ENCODE results near the gene DLG2.

The DLG2 gene

GRCh38 chr11:83523676-83524075 is 2103.5 kb downstream of the DLG2 start:
- DNase-seq, result no peak

DNA sequence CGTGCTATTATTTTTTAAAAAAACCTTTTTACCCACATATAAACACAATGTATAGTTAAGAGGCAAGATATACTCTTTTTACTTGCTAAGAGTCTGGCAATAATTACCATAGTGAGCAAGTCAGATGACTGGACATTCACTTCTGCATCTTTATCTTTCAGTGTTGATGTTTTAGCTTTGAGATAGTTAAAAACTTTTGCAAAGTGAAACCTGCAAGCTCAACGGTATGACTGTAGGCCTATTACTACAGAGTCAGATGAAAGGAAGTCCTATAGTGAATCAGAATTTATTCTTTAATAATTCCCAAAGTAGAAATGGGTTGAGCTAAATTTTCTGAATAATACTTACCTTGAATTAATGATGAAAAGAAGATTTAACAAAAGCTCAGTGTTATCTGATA is 2104.2 kb downstream of the DLG2 start:
- no peak for DNase-seq

GRCh38 chr11:83521647-83522596 is 2105.2 kb downstream of the DLG2 start:
- no peak for DNase-seq

- DNase-seq, result no peak
These were observed 2106.3 kb downstream of the DLG2 start for GRCh38 chr11:83520849-83521248.

DNA sequence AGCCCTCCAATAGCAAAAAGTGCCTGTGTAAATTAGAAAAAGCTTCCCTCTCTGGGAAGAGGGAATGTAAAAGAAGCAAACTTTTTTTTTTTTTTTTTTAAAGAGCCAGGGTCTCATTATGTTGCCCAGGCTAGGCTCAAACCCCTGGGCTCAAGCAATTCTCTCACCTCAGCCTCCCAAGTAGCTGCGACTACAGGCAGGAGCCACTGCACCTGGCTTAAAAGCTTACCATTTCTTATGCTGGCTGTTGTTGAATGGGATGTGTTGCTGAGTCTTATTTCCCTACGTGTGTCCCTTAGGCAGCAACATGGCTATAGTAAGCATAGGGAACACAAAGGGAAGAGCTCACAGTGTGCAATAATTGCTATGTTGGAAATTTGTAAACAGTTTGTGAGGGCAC is 2115.5 kb downstream of the DLG2 start:
- no peak for DNase-seq

DNA sequence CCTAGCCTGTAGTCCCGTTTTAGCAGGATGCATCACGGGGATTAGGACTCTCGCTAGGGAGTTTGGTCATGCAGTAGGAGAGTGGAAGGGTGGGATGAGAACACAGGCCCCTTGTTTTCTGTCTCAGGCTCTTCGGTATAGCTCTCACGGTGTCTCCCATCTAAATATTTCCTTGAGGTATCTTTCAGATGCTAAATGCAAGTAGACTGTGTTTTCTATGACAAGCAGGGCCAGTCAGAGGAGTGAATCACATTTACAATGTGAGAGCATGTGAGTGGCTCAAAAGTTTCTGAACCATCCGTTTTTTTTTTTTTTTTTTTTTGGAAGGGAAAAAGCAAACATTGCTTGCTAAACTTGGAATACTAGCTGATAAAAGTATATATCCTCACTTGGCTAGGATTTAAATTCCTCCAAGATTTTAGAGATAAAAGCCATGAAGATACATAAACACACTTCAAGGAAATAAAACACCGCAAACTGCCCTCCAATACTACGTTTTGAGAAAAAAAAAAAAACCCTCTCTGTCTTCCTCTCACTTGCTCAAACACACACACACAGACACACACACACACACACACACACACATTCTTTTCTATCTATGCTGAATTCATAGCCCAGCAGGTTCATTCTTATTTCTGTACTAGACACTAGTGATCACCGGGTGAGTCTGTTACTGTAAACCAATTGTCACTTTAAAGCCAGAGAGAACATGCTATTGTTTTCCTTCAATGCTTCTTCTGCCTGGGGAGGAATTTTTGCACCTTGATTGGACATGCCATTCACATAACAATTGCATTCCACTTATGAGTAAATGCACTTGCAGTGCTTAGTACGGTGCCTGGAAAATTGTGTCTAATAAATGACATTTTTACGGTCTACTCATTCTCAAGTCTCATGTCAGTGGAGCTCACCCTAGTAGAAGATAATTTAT is 2116.3 kb downstream of the DLG2 start:
- DNase-seq, result no peak

DNA sequence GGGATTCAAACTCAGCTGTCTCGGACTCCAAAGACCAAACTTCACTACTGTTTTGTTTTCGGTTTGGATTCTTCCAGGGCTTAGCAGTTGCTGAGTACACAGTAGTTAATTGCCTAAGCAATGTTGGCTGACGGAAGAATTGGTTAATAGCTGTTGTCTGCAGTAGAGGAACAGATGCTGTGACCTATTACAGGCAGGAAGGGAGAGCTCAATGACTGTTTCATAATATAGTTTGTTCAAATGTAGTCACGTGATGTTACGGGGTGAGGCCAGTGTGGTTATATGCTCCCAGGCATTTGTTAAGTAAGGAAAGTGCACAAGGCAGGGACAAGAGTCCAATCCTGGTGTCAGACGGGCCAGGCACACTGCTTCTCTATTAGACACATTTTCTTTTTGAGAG is 2118.3 kb downstream of the DLG2 start:
- no peak for DNase-seq

- DNase-seq, result no peak
These were observed 2125.1 kb downstream of the DLG2 start for GRCh38 chr11:83502041-83502440.

DNA sequence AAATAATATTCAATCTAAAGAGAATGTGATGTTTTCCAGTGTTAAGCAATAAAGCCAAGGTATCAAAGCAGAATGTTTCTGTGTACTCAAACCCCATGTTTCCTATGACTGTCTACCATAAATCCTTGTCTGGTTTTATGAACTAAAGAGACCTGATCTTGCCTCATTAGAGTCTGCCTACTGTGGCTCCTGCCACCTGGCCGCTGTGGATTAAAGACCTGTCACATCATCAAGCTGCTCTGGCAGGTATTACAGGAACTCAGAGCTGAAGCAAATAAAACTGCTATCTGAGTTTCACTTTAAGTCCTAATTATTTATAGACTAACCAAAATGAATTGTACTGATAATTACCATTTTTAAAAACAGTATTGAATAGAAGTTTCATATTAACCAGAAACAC is 2133.2 kb downstream of the DLG2 start:
- DNase-seq, result no peak

- DNase-seq, result no peak
These were observed 2134.1 kb downstream of the DLG2 start for GRCh38 chr11:83493034-83493433.

GRCh38 chr11:83483808-83484207 is 2143.3 kb downstream of the DLG2 start:
- DNase-seq, result no peak

DNA sequence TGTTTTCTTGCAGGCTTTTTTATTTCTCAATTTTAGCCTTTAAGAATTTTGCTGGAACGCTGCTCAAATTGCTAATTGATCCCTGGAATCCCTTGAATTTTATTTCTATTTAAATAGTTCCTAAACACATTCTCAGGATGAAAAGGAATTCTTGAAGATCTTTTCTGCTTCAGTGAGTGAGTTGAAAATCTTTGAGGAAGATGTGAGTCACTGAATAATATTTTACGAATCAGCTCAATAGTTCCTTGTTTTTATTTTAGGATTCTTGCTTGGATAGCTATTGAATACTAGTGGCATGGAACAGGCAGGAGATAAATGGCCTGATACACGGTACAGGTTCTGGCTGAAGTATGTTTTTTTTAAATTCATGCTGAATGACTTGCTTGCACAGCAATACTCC is 2146.3 kb downstream of the DLG2 start:
- DNase-seq, result no peak

GRCh38 chr11:83480251-83480650 is 2146.9 kb downstream of the DLG2 start:
- DNase-seq, result no peak

- DNase-seq, result no peak
These were observed 2149.4 kb downstream of the DLG2 start for GRCh38 chr11:83477772-83478171.

DNA sequence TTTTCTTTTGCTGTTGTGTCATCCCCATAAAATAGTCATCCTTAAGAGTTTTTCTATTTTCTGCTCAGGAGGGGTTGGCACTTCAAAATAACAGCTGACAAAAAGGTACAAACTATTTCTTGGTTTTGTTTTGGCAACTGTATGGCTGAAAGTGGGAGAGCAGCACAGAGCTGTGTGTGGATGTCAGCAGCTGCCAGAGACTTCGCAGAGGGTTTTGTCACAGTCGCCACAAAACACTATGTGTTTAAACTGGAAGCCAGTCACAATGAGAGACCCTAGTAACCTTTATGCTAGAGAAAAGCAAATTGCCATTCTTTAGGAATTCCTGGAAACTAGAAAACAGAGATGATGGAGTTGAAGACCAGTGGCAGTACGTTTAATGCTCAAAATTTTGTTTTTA is 2151.4 kb downstream of the DLG2 start:
- DNase-seq, result no peak

DNA sequence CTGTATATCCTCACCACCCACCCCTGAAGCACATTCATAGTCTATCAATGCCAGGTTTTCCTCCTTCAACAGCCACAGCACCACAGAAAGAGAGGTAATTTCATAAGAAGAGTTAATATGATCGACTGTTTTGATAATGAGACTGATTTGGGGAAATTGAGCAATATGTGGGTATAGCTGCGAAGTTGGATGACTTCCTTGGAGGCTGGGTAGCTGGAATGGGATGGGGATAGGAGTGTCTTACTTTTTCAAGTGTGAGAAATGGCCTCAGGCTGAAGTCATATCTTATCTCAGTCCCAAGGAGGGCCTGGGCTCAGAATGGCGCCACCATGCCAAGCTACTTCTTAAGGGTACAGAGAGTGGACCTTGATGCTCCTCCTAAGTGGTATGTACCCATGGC is 2153.4 kb downstream of the DLG2 start:
- DNase-seq, result no peak

DNA sequence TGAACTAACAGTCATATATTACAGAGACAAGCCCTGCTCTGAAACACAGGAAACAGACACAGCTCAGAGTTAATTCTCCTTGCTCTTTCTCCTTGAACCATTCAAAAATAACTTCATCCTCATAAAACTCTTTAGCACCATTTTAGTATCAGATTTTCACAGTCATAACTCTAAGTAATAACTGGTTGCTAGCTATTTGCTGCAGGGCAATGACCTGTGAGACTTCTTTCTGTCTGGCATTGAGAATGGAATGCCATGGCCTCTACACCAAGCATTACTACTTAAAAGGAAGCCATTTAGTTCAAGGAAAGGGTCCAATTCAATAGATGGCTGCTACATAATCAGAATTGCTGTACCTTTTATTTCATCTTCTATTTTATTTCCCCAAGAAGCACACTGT is 2154.3 kb downstream of the DLG2 start:
- DNase-seq, result no peak

GRCh38 chr11:83471831-83472727 is 2155.1 kb downstream of the DLG2 start:
- no peak for DNase-seq

GRCh38 chr11:83467837-83468236 is 2159.3 kb downstream of the DLG2 start:
- no peak for DNase-seq

DNA sequence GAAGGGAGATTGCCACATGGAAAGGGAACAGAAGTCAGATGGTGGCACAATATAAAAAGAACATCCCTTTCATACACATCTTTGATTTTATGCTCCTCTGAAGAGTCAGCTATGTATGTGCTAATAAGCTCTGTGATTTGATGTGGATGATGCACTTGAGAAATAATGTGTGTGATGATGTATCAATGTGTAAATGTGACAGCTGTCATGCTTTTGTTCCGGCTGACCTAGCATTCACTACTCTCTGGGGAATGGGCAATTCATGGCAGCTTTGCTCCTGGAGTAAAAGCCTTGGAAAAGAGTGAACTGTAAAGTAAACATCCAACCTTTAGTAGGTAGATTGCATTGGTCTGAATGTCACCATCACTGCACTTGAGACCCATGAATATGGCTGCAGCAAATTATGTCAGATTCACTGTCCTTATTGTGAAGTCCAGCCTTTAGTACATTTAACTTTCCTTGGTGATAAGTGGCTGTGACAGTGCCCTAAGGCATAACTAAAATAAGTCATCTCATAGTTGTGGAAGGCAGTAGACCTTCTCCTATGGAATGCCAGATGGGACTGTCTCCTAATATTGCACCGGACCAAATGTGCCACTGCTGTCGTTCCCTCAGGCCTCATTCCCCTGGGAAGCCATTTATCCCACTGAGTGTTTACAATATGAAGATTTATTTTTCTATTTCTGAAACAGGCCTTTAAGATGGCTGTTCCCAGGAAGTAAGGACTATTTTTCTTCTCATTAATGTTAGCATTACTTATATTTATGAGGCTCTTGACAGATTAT is 2162.8 kb downstream of the DLG2 start:
- no peak for DNase-seq

- DNase-seq, result no peak
These were observed 2167.3 kb downstream of the DLG2 start for GRCh38 chr11:83459798-83460197.

DNA sequence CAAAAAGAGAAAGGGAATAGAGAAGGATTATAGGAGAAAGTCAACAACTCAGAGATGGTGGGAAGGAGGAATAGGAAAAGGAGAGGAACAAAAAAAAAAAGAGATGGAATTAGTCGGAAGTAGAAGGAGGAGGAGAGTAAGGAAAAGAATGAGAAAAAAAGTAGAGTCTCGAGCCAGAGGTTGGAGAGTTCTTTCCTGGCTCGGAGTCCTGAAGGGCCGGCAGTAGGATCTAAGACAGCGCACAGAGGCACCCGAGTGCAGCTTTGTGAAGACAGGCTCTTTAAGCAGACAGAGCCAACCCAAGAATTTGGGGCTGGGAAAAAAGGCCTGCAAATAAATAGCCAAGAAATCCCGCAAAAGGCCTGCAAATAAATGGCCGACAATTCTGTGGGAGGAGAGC is 2170.6 kb downstream of the DLG2 start:
- DNase-seq, result no peak
